RWPE1 (cell line): ENCODE data around the gene DYRK2.
"Not testable (repeated sequence)": the region's sequence is repeated elsewhere in the genome, so short reads cannot be mapped to it uniquely, and the experiment has no call there.

Source experiments
- CTCF ChIA-PET: fragments of 350-600 bp; sonication (Branson Sonifier 250); formaldehyde crosslinking; extraction: SDS; loops from one replicate; lab custom pipeline; 2021; lab: Yijun Ruan, JAX
- POLR2A ChIA-PET: fragments of 400-600 bp; formaldehyde crosslinking; extraction: SDS; loops from one replicate; lab custom pipeline; 2020; ENCODE audit warnings: antibody characterized with exemption; ENCODE audit not compliant: low non-redundant PET; lab: Yijun Ruan, JAX
- DNase-seq: peaks from one replicate; pipeline ENCODE4 v3.0.0; 2012; ENCODE audit warnings: low spot score
- H3K27ac ChIP-seq: fragments of 450-650 bp; 2 replicates; pipeline ENCODE4 v1.5.1; 2017
- TF ChIP-seq, protein P1 (sequence below): fragments of 450-650 bp; conservative IDR thresholded peaks from 2 replicates; pipeline ENCODE4 v1.5.1; 2017; ENCODE audit warnings: low read depth, mild to moderate bottlenecking

DYRK2 gene

DNA sequence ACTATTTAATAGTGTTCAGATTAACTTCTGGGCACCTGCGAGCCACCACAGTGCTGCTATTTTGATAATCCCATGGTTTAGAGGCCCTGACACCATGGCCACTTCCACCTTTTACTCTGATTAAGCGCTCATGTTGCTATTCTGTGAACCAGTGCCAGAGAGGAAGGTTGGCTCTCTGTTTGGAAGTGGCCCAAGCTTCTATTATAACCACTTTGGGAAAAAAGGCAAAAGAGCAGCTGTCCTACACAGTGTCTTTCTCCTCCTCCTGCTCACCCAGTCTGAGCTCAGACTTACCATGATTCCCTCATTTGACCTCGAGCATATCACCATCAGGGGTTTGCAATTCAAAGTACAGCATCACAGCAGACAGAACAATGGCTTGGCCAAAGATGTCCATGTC lies 23.3 kb downstream of the DYRK2 start:
- H3K27ac ChIP-seq, result no peak overlapping the region
- ChIA-PET POLR2A (no interaction called here), CTCF (no interaction called here)
- no peak for DNase-seq
- TF ChIP-seq, protein P1, sequence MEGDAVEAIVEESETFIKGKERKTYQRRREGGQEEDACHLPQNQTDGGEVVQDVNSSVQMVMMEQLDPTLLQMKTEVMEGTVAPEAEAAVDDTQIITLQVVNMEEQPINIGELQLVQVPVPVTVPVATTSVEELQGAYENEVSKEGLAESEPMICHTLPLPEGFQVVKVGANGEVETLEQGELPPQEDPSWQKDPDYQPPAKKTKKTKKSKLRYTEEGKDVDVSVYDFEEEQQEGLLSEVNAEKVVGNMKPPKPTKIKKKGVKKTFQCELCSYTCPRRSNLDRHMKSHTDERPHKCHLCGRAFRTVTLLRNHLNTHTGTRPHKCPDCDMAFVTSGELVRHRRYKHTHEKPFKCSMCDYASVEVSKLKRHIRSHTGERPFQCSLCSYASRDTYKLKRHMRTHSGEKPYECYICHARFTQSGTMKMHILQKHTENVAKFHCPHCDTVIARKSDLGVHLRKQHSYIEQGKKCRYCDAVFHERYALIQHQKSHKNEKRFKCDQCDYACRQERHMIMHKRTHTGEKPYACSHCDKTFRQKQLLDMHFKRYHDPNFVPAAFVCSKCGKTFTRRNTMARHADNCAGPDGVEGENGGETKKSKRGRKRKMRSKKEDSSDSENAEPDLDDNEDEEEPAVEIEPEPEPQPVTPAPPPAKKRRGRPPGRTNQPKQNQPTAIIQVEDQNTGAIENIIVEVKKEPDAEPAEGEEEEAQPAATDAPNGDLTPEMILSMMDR, result no peak

DNA sequence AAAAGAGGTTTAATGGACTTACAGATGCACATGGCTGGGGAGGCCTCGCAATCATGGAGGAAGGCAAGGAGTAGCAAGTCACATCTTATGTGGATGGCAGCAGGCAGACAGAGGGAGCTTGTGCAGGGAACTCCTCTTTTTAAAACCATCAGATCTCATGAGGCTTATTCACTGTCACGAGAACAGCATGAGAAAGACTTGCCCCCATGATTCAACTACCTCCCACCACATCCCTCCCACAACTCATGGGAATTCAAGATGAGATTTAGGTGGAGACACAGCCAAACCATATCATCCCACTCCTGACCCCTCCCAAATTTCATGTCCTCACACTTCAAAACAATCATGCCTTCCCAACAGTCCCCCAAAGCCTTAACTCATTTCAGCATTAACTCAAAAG lies 24.0 kb downstream of the DYRK2 start:
- CTCF ChIA-PET, result interaction anchor here (0.6 kb wide), 1 partner anchor 316 kb away, joined by 3 read pairs; no protein-coding TSS in a partner anchor
- POLR2A ChIA-PET, DNase-seq, H3K27ac ChIP-seq: not testable (repeated sequence)

DNA sequence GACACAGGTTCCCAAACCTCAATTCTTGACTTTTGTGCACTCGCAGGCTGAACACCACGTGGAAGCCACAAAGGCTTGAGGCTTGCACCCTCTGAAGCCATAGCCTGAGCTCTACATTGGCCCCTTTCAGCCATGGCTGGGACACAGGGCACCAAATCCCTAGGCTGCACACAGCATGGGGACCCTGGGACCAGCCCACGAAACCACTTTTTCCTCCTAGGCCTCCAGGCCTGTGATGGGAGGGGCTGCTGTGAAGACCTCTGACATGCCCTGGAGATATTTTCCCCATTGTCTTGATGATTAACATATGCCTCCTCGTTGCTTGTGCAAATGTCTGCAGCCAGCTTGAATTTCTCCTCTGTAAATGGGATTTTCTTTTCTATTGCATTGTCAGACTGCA lies 25.0 kb downstream of the DYRK2 start:
- CTCF ChIA-PET, POLR2A ChIA-PET, H3K27ac ChIP-seq, DNase-seq: not testable (repeated sequence)

DNA sequence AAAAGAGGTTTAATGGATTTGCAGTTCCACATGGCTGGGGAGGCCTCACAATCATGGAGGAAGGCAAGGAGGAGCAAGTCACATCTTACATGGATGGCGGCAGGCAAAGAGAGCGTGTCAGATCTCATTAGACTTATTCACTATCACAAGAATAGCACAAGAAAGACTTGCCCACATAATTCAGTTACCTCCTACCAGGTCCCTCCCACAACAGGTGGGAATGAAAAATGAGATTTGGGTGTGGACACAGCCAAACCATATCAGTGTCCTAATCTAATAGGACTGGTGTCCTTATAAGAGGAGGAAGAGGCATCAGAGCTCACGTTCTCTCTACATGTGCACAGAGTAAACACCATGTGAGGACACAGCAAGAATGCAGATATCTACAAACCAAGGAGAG lies 25.9 kb downstream of the DYRK2 start:
- DNase-seq, result no peak
- H3K27ac ChIP-seq, result no peak overlapping the region
- POLR2A ChIA-PET, result no interaction called here
- TF ChIP-seq, protein P1, result no peak
- CTCF ChIA-PET, result no interaction called here

DNA sequence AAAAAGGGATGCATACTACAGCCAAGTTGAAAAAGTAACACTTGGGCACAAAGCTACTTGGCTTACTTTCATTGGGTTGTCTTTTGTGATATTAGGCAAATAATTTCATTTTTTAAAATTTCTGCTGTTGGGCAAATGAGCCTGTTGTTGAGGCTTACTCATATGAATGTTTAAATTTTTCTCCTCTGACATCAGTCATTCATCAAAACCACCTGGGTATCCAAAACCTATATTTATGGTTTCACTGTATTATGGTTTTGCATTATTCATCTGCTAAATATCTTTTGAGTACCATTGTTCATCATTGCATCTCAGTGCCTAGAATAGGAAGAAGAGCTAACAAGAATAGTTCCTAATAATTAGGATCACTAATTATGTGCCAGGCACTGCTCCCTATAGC lies 28.1 kb downstream of the DYRK2 start:
- ChIA-PET POLR2A (no interaction called here), CTCF (interaction anchor here (0.6 kb wide), 1 partner anchor 205 kb away, joined by 4 read pairs; no protein-coding TSS in a partner anchor)
- TF ChIP-seq, protein P1, result no peak
- no peak overlapping the region for H3K27ac ChIP-seq
- no peak for DNase-seq

DNA sequence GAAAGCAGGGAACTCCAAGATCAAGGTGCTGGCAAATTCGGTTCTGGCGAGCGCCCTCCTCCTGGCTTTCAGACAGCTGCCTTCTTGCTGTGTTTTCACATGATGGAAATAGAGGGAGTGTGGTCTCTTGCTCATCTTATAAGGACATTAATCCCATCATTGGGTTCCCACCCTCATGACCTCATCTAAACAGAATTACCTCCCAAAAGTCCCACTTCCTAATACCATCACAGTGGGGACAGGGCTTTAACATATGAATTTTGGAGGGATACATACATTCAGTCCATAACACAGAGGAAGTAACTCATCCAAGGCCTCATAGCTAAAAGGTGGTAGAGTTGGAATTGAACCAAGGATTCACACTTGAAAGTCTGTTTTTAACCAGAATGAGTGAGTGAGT lies 28.6 kb downstream of the DYRK2 start:
- ChIA-PET POLR2A (no interaction called here), CTCF (no interaction called here)
- TF ChIP-seq, protein P1, result no peak
- no peak overlapping the region for H3K27ac ChIP-seq
- no peak for DNase-seq

DNA sequence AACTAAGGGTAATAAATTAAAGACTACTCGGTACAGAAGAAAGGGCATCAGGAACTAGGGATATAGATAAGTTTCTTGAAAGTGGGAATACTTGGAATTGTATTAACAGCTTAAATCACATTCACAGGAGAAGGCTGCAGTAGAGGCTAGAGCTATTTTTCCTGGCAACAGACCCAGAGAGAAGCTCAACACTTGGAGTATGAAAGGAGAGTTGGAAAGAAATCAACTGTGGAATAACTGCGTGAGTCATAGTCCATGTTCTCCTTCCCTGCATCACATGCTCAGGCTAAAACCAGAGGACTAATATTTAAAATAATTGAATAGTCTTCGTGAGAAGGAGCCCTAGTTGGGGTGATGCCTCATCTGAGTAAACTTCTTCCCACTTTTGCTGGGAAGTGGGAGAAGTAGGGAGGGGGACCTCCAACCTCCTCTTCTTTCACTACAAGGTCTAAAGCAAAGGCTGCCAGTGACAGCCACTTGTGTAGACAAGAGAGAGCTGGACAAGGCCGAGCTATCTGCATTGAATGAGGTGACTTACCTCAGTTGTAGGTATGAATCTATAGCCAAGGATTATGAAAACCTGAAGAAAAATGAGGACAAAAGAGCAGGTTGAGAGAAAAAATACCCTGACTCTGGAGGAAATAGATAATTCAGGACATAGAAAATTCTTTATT lies 32.7 kb downstream of the DYRK2 start:
- peak; percentile 58 for DNase-seq
- no peak overlapping the region for H3K27ac ChIP-seq
- TF ChIP-seq, protein P1, result no peak
- ChIA-PET CTCF (interaction anchor here (0.6 to 0.7 kb wide), 3 partner anchors 10 to 325 kb away, joined by 3 to 7 read pairs (median 3); no protein-coding TSS in a partner anchor), POLR2A (no interaction called here)
